Posterior cingulate gyrus (tissue), 11 donors: Measurements from ENCODE around the gene FOXJ2.
"Not testable (repeated sequence)": the region's sequence is repeated elsewhere in the genome, so short reads cannot be mapped to it uniquely, and the experiment has no call there.

Experiments used
- DNase-seq, 10 donors: peaks; one replicate each; pipeline versions ENCODE4 v3.0.0 to v3.0.0-alpha.2; 2020 to 2021; ENCODE audit warnings: mixed read lengths in 3 of 10
- intact Hi-C: fragments of 100-400 bp; cut with DNase I; formaldehyde crosslinking; loops from one replicate; pipeline ENCODE4 v1.15.1; 2023

Gene FOXJ2

GRCh38 chr12:8057839-8058238, 25.3 kb downstream of the FOXJ2 start:
- DNase-seq: no peak
- intact Hi-C loops: no loop called here

DNA sequence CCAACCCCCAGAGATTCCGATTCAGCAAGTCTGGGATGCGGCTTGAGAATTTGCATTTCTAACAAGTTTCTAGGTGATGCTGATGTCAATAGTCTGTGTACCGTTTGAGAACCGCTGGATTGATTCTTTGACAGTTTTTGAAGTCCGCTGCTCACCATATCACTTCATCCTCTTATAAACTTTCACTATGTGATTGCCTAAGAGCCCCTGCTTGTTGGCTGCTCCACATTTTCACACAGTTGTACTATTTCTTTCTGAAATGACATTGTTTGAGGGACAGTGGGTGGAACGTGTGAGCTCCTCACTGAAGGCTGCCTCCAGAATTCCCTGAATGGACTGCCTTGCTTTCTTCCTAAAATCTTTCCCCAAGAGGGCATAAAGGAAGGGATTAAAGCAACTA, 26.0 kb downstream of the FOXJ2 start:
- no peak for DNase-seq
- intact Hi-C loops: no loop called here

- intact Hi-C loops: no loop called here
- no peak for DNase-seq
These were observed 31.6 kb downstream of the FOXJ2 start for GRCh38 chr12:8064131-8064530.

DNA sequence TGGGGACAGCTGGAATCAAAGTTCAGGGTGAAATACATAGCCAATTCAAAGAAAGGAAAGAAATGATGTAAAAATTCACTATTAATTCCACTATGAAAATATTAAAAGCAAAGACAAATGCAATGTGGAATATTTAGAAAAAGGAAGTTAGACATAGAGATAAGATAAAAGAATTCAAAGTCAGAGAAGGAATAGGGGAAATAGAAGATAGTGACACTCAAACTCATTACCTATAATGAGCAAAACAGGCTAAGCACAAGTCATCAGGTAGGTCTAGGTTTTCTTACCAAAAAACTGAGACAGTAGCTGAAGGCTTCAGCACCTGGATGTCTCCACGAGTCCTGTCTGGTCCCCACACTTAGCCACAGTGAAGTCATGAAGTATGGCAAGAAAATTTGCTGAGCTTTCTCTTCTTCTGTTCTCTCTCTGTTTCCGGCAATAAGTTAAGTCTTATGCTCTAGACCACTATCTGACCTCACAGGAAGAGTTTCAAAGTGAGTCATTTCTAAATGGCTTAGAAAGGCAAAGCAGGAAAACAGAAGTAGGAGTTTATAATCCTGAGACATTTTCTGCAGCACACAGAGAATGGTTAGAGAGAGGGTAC, 33.6 kb downstream of the FOXJ2 start, which contains the start of gene C3AR1:
Gene C3AR1, minus strand, starts transcription at position 369 of the 604 bp plus-strand sequence. CDS start 6,174 bp downstream, outside the sequence.
- DNase-seq: no peak
- intact Hi-C loops: no loop called here

DNA sequence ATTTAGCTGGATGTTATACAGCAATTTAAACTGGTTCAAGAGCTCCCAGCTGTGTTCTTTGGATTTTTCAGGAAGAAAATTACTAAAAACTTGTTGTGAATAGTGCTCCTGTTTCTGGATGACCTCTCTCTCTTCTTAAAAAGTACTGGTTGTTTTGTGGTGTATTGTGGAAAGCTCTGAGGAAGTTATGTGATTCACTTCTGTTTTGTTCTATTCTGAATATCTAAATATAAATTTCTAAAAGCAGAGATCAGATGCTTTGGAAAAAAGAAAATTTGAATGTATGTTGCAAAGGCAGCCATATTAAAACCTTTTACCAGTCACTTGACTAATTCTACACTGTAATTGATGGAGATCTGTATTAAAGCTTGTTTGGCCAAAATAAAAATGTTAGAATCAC, 37.1 kb downstream of the FOXJ2 start:
- intact Hi-C loops: no loop called here
- DNase-seq: no peak

- intact Hi-C loops, DNase-seq: not testable (repeated sequence)
These were observed 39.3 kb downstream of the FOXJ2 start for GRCh38 chr12:8071820-8072219.

DNA sequence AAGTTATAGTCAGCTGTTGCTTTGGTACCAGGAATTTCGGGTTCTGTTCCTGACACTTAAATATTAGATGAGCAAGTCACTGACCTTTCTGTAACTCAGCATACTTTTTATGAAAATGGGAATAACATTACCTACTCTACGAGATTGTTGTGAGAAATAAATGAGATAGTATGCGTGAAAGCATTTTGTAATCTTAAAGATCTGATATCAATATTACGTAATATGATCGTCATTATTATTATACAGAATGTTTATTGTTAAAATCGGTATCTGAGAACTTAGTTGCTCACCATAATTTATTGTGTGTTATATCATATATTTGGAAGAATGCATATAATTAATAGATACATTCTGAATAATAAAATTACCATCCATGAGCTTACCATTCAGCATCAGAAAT, 43.4 kb downstream of the FOXJ2 start:
- intact Hi-C loops: no loop called here

GRCh38 chr12:8076366-8076765, 43.9 kb downstream of the FOXJ2 start:
- no peak for DNase-seq
- intact Hi-C loops: no loop called here

More for the DNA sequence above, 43.4 kb downstream of the FOXJ2 start:
- no peak for DNase-seq

GRCh38 chr12:8077207-8077606, 44.7 kb downstream of the FOXJ2 start:
- DNase-seq: no peak
- intact Hi-C loops: no loop called here

- intact Hi-C loops: no loop called here
- peak in 1 of 10 donors; percentile 7 for DNase-seq
These were observed 45.9 kb downstream of the FOXJ2 start for GRCh38 chr12:8078398-8078797.

DNA sequence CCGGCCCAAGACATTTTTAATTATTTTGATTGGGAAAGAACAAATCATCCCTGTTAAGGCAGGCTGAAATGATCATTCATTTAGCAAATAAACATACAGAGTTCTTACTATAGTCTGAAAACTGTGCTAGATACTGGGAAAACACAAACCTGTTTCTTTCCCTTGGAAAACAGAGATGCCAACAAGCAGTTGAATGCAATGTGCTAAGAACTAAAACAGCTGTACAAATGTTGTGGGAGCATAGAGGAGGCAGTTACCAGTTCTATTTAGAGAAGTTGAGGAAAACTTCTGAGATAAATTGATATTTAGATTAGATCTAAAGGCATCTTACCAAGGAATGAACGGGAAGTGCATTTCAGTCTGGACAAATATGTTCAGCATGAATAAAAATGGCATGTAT, 46.4 kb downstream of the FOXJ2 start:
- DNase-seq: no peak
- intact Hi-C loops: no loop called here

GRCh38 chr12:8080120-8080519, 47.6 kb downstream of the FOXJ2 start:
- intact Hi-C loops: no loop called here
- no peak for DNase-seq

GRCh38 chr12:8081251-8081920, 48.9 kb downstream of the FOXJ2 start:
- DNase-seq: no peak
- intact Hi-C loops: no loop called here

GRCh38 chr12:8082808-8083100, 50.2 kb downstream of the FOXJ2 start:
- DNase-seq: no peak
- intact Hi-C loops: loop anchor here (2.0 kb wide), 1 partner anchor 56 kb away; no protein-coding TSS in a partner anchor

GRCh38 chr12:8084351-8084750, 51.8 kb downstream of the FOXJ2 start:
- peak in 1 of 10 donors; percentile 76 for DNase-seq
- intact Hi-C loops: not testable (repeated sequence)

DNA sequence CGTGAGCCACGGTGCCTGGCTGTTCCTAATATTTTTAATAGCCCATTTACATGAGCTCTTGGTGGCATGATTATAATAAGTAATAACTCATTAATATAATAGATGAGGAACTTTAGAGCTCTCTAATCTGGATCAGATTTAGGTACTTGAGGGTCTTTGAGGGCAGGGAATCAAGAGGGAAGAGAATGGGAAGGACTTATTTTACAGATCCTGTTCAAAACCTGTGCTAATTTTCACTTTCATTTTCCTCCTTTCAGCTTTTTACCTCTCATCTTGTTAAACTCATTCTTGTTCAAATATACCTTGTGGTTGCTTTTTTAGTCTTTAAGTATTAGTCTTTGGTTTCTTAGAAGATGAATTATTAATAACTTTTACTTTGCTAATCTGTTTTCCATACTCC, 55.1 kb downstream of the FOXJ2 start:
- no peak for DNase-seq
- intact Hi-C loops: no loop called here

GRCh38 chr12:8088574-8088973, 56.1 kb downstream of the FOXJ2 start:
- intact Hi-C loops: no loop called here
- no peak for DNase-seq

GRCh38 chr12:8089277-8089676, 56.8 kb downstream of the FOXJ2 start:
- intact Hi-C loops, DNase-seq: not testable (repeated sequence)

DNA sequence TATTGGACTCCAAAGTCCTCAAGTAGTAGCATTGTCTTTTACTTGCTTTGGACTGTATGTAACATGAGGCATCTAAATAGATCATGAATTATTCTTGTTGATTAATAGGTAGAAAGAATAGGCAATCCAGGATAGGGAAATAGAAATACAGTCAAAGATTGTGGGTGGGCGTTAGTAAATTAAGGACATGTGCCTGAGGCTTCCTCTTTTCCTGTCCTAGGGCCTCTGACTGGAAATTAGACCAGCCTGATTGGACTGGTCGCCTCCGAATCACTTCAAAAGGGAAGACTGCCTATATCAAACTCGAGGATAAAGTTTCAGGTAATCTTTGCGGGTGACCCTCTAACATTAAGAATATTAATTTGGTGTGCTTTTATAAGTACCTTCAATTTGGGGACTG, 57.2 kb downstream of the FOXJ2 start:
- no peak for DNase-seq
- intact Hi-C loops: no loop called here

DNA sequence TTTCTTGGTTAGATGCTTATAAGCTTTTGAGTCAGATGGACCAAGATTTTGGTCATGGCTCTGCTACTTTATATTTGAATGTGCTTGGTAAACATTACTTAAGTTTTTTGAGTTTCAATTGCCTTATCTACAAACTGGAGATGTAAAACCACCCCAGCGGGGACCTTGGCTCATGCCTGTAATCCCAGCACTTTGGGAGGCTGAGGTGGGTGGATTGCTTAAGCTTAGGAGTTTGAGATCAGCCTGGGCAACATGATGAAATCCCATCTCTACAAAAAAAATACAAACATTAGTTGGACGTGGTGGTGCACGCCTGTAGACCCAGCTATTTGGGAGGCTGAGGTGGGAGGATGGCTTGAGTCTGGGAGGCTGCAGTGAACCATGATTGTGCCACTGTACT, 60.8 kb downstream of the FOXJ2 start:
- DNase-seq: no peak
- intact Hi-C loops: no loop called here

GRCh38 chr12:8096281-8096915, 63.9 kb downstream of the FOXJ2 start:
- DNase-seq: no peak
- intact Hi-C loops: no loop called here

DNA sequence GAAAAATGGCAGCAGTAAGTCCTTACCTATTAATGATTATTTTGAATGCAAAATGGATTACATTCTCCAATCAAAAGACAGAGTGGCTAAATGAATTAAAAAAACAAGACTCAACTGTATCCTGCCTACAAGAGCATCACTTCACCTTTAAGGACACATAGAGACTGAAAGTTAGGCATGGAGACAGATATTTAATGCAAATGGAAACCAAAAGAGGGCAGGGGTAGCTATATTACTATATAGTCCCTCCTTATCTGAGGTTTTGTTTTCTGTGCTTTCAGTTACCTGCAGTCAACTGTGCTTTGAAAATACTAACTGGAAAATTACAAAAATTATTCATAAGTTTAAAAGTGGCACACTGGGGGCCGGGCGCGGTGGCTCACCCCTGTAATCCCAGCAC, 66.7 kb downstream of the FOXJ2 start:
- no peak for DNase-seq
- intact Hi-C loops: no loop called here
